Measurements from ENCODE around the gene ARL3. TPM values are rescaled to one million over a fixed set of nuclear protein-coding genes. Genes with fewer than 3 reads are reported as not detected.

The ARL3 gene
- total and polyA plus RNA-seq, 2 of the 4 experiments (the other 2 are of a cell fraction), result 5.0 to 14.3 TPM

DNA sequence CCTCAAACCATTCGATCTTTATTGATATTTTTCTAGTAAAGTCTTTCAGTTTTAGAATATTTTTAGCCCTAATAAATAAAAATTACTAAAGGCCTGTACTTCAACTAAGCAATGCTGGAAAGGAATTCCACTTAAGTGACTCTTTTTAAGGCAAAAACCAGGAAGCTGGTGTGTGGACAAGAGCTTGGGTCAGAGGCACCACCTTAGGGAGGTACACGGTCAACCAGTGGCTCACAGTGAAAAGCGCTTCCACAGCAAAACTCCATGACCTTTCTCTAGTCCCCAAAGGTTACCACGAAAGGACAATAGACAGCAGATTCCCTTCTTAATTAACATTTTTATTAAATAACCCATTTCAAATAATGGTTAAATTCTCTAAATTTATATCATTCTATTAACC lies 31.2 kb downstream of the ARL3 start:
- Histone ChIP-seq H4K5ac (ENCODE audit: low read depth, low read length) (no peak overlapping the region), H3K56ac (ENCODE audit: extremely low read depth, insufficient read depth, low read length) (no peak overlapping the region), H2BK15ac (ENCODE audit: low read depth, low read length) (no peak overlapping the region), H3K9ac (ENCODE audit: low read depth, low read length) (no peak overlapping the region), H2AFZ (replicated peaks; ENCODE audit: low read length, poor library complexity) (no peak overlapping the region), H3K4me3 (ENCODE audit: insufficient read depth, low read depth, low read length) (no peak overlapping the region), H3K4ac (ENCODE audit: low read depth, low read length) (no peak overlapping the region), H4K8ac (ENCODE audit: low read depth in 2 of 2, low read length in 2 of 2) (no peak overlapping the region), H3K27me3 (ENCODE audit: control insufficient read depth, insufficient read depth, low read length) (no peaks in the 10 kb centered on the region), H3K14ac (replicated peaks; ENCODE audit: low read depth, low read length) (no peak overlapping the region), H3K4me1 (ENCODE audit: control insufficient read depth, insufficient read depth, low read length) (peaks cover 12% of the 10 kb centered on the region), H4K20me1 (ENCODE audit: insufficient read depth, low read length) (no peaks in the 10 kb centered on the region), H3K9me1 (ENCODE audit: insufficient read depth, low read length) (peaks cover 14% of the 10 kb centered on the region), H2AK5ac (ENCODE audit: low read depth, low read length) (no peak overlapping the region), H3K36me3 (ENCODE audit: control insufficient read depth, insufficient read depth, low read length) (peaks cover 16% of the 10 kb centered on the region), H2BK120ac (ENCODE audit: low read depth, low read length) (no peak overlapping the region), H3K9me3 (ENCODE audit: control insufficient read depth, insufficient read depth, low read length) (no peaks in the 10 kb centered on the region), H3K79me1 (ENCODE audit: low read depth in 1 of 2, low read length in 2 of 2) (peaks cover 6 to 20% of the 10 kb centered on the region in 2 experiments; a peak in 3 of 4 replicates), H2AK9ac (replicated peaks; ENCODE audit: low read depth, low read length, poor library complexity) (no peak overlapping the region), H2BK20ac (ENCODE audit: low read depth, low read length) (no peak overlapping the region), H3K4me2 (ENCODE audit: low read depth, low read length) (no peak overlapping the region), H3K27ac (ENCODE audit: insufficient read depth, low read length) (no peak overlapping the region), H4K91ac (ENCODE audit: insufficient read depth, low read depth, low read length) (no peak overlapping the region), H2BK5ac (ENCODE audit: low read depth, low read length, poor library complexity, severe bottlenecking) (no peak overlapping the region), H3K23ac (ENCODE audit: low read depth, low read length) (no peak overlapping the region), H3K18ac (ENCODE audit: low read depth, low read length) (no peak overlapping the region)
- 100% methylated on average over 2 of the region's 4 CpGs; no CpG with 5 or more reads in 1 of the 2 experiments for WGBS, 2 experiments (ENCODE audit: extremely low coverage in 2 of 2, insufficient read length in 1 of 2)
- intact Hi-C loops (cut with micrococcal nuclease), result no loop called here
- ATAC-seq (ENCODE audit: low read depth) (no peak), DNase-seq (no peak)
- BruUV-seq (replicated peaks), result no TSS peak
- CTCF ChIA-PET, result no interaction called here
- in situ Hi-C loops (cut with MboI; ENCODE audit: low sequenced_read_pairs), result no loop called here
- POLR2A ChIA-PET (ENCODE audit: unreplicated experiment), result no interaction called here
- TF ChIP-seq, protein P1, sequence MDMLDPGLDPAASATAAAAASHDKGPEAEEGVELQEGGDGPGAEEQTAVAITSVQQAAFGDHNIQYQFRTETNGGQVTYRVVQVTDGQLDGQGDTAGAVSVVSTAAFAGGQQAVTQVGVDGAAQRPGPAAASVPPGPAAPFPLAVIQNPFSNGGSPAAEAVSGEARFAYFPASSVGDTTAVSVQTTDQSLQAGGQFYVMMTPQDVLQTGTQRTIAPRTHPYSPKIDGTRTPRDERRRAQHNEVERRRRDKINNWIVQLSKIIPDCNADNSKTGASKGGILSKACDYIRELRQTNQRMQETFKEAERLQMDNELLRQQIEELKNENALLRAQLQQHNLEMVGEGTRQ (IDR thresholded peaks at IDR 0.05; ENCODE audit: low read depth, low read length), result no peak
- no peak for TF ChIP-seq SMC3 (IDR thresholded peaks at IDR 0.05; ENCODE audit: low read depth, low read length)
- TF ChIP-seq RFX5 (IDR thresholded peaks at IDR 0.05; ENCODE audit: low read depth, low read length), result no peak
- TF ChIP-seq CHD1 (IDR thresholded peaks at IDR 0.05; ENCODE audit: low read depth, low read length), result no peak
- TF ChIP-seq POLR2A (IDR thresholded peaks at IDR 0.05; ENCODE audit: low read depth, low read length), result no peak
- no peak for TF ChIP-seq ELK1 (IDR thresholded peaks at IDR 0.05; ENCODE audit: borderline replicate concordance, low read depth, low read length)
- no peak for TF ChIP-seq CTCF (conservative IDR thresholded peaks at IDR 0.05; ENCODE audit: low read depth, low read length)
- TF ChIP-seq RAD21 (IDR thresholded peaks at IDR 0.05; ENCODE audit: low read length), result no peak
- TF ChIP-seq MXI1 (IDR thresholded peaks at IDR 0.05; ENCODE audit: borderline replicate concordance, low read depth, low read length), result no peak
- TF ChIP-seq CEBPB (IDR thresholded peaks at IDR 0.05; ENCODE audit: low read depth, low read length), result no peak
- TF ChIP-seq MAZ (IDR thresholded peaks at IDR 0.05; ENCODE audit: borderline replicate concordance, low read depth, low read length), result no peak
- no peak for TF ChIP-seq NFE2L2 (IDR thresholded peaks at IDR 0.05; ENCODE audit: low read depth, low read length)
- no peak for TF ChIP-seq MAFK (IDR thresholded peaks at IDR 0.05; ENCODE audit: low read depth, low read length)
- TF ChIP-seq RCOR1 (IDR thresholded peaks at IDR 0.05; ENCODE audit: insufficient replicate concordance, low read length), result no peak
- TF ChIP-seq FOS (IDR thresholded peaks at IDR 0.05; ENCODE audit: low read depth, low read length), result no peak
- TF ChIP-seq BHLHE40 (IDR thresholded peaks at IDR 0.05; ENCODE audit: low read depth, low read length), result no peak
- dilution Hi-C loops (cut with HindIII; ENCODE audit: low sequenced_read_pairs, unreplicated experiment), result no loop called here

Data from IMR-90 (cell line).